GM12891 (cell line): ENCODE measurements around the gene MUC20.

Experiments
- POLR2A ChIP-seq: IDR thresholded peaks from 2 replicates; pipeline ENCODE4 v1.6.1; 2011; ENCODE audit warnings: low read depth, low read length, control low read depth
- POLR2AphosphoS5 ChIP-seq: IDR thresholded peaks from 2 replicates; pipeline ENCODE4 v1.6.1; 2011; ENCODE audit warnings: low read depth, low read length, control low read depth
- TAF1 ChIP-seq: IDR thresholded peaks from 2 replicates; pipeline ENCODE4 v1.6.1; 2011; ENCODE audit warnings: low read depth, low read length, control low read depth

- TF ChIP-seq POLR2AphosphoS5 (no peak), POLR2A (no peak), TAF1 (no peak)
These were observed 11.9 kb upstream of the MUC20 start for GRCh38 chr3:195708626-195709481.
